ENCODE results near the gene AIPL1.

DNA sequence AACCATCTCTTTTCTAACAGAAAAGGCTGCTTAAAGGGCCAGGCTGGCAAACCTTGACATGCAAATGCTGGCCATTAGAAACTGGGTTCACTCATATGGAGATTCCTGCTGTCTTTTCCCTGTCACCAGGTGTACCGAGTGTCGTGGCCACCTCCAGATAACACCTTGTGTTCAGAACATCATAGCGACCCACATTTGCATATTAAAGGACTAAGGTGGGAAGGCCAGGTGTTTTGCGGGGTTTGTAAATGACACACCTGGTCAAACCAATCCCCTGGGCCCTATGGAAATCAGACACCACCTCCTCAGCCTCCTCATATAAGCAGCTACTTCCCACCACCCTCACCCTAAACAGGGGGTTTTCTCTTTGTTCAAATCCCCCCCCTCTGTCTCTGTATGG lies 2.5 kb upstream of the AIPL1 start:
- TF ChIP-seq POLR2AphosphoS5 (IDR thresholded peaks at IDR 0.05) (no peak), CTCF (IDR thresholded peaks at IDR 0.05) (no peak)
